ENCODE measurements around the gene BRD9.
"Not testable (repeated sequence)": the region's sequence is repeated elsewhere in the genome, so short reads cannot be mapped to it uniquely, and the experiment has no call there.

BRD9 gene

DNA sequence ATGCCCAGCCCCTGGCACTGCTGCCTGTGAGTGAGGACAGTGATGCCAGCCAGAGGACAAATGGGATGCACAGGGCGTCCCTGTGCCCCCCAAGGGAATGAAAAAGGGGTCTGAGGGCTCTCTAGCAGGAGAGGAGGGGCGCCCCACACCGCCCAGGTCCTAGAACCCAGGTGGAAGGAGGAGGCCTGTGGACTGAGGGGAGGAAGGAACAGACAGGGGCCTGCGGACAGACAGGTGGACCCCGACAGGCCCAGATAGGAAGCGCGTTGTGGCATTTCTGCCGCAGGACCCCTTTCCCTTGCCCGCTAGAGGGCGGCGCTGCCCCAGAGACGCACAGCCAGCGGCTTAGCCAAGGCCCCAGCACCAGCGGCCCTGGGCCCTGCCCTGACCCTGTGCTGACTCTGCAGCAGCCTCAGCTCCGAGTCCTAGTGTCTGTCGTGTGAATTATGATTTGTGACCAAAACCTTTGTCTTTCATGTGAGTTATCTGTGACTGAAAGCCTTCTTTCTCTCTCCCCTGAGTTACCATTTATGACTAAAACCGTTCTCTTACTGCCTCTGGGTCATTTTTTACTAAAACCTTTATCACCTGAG lies 30.8 kb upstream of the BRD9 start:
- H3K9me3 Mint-ChIP-seq, result no peaks in the 10 kb centered on the region
- peak; percentile 88 for DNase-seq
- peaks cover 50% of the 10 kb centered on the region for H3K27me3 Mint-ChIP-seq (ENCODE audit: low read depth, poor library complexity)
- TF ChIP-seq, protein P1, sequence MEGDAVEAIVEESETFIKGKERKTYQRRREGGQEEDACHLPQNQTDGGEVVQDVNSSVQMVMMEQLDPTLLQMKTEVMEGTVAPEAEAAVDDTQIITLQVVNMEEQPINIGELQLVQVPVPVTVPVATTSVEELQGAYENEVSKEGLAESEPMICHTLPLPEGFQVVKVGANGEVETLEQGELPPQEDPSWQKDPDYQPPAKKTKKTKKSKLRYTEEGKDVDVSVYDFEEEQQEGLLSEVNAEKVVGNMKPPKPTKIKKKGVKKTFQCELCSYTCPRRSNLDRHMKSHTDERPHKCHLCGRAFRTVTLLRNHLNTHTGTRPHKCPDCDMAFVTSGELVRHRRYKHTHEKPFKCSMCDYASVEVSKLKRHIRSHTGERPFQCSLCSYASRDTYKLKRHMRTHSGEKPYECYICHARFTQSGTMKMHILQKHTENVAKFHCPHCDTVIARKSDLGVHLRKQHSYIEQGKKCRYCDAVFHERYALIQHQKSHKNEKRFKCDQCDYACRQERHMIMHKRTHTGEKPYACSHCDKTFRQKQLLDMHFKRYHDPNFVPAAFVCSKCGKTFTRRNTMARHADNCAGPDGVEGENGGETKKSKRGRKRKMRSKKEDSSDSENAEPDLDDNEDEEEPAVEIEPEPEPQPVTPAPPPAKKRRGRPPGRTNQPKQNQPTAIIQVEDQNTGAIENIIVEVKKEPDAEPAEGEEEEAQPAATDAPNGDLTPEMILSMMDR (IDR thresholded peaks at IDR 0.05), result peak; percentile 96
- H3K36me3 Mint-ChIP-seq (ENCODE audit: low read depth), result peaks cover 13% of the 10 kb centered on the region
- peaks cover 8% of the 10 kb centered on the region for H3K4me1 Mint-ChIP-seq
- no peak overlapping the region for H3K4me3 Mint-ChIP-seq
- no peak overlapping the region for H3K27ac Mint-ChIP-seq

DNA sequence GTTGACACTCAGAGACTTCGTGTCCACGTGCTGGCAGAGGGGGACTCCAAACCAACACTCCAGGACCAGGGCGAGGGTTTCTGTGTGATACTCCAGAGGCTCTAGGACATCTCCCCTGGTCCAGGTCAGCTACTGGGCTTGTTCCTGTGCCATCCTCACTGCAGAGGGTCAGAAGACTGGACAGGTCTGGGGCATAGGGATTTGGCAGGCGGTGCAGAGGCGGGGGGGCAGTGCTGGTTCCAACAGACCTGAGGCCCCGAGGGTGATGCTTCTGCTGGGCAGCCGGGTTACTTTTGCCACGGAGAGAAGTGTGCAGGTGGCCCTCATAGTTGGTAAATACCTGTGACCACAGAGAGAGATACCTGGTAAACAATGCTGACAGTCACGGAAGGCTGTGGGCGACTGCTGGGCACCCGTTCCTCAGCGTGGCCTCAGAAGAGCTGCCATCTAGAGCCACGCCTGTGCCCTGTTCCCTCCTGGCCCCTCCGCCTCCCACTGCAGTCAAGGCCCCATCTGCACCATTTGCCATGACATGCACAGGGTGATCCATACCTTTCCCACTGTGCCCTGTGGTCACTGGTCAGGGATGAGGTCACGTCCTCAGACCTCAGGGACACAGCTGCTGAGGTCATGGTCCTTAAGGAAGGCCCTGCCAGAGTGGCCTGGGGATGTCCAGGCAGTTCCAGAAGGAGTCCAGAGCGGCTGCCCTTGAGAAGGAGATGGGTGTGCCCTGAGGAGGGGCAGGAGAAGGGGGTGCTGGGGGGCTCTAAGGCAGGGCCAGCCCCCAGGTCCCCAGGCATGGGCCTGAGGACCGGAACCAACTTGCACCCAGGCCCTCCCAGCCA lies 30.1 kb upstream of the BRD9 start:
- peaks cover 18% of the 10 kb centered on the region for H3K36me3 Mint-ChIP-seq (ENCODE audit: low read depth)
- DNase-seq, result no peak
- H3K4me3 Mint-ChIP-seq, result no peak overlapping the region
- H3K27me3 Mint-ChIP-seq (ENCODE audit: low read depth, poor library complexity), result peaks cover 44% of the 10 kb centered on the region
- H3K9me3 Mint-ChIP-seq, result no peaks in the 10 kb centered on the region
- peaks cover 8% of the 10 kb centered on the region for H3K4me1 Mint-ChIP-seq
- H3K27ac Mint-ChIP-seq, result no peak overlapping the region
- TF ChIP-seq, protein P1 (IDR thresholded peaks at IDR 0.05), result no peak

GRCh38 chr5:921456-922435 lies 29.1 kb upstream of the BRD9 start:
- DNase-seq, result no peak
- Mint-ChIP-seq H3K27me3 (ENCODE audit: low read depth, poor library complexity) (peaks cover 37% of the 10 kb centered on the region), H3K4me3 (no peak overlapping the region), H3K27ac (no peak overlapping the region), H3K9me3 (no peaks in the 10 kb centered on the region), H3K36me3 (ENCODE audit: low read depth) (peaks cover 18% of the 10 kb centered on the region), H3K4me1 (peaks cover 8% of the 10 kb centered on the region)
- TF ChIP-seq, protein P1 (IDR thresholded peaks at IDR 0.05), result no peak

DNA sequence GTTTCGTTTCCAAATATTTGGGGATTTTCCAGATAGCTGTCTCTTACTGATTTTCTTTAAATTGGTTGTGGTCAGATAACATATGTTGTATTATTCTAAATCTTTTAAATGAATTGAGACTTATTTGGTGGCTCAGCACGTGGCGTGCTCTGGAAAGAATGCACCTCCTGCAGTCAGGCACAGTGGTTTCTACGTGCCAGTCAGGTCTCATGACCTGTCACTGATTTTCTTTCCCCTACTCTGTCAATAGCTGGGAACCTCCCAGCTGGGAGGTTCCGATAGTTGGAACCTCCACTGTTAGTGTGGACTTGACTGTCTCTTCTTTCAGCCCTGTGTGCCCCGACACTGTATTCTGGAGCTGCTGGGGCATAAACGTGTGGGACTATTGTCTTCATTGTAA lies 27.7 kb upstream of the BRD9 start:
- H3K27me3 Mint-ChIP-seq (ENCODE audit: low read depth, poor library complexity), result peaks cover 23% of the 10 kb centered on the region
- no peak for DNase-seq
- no peaks in the 10 kb centered on the region for H3K9me3 Mint-ChIP-seq
- H3K4me1 Mint-ChIP-seq, result no peaks in the 10 kb centered on the region
- peaks cover 18% of the 10 kb centered on the region for H3K36me3 Mint-ChIP-seq (ENCODE audit: low read depth)
- H3K4me3 Mint-ChIP-seq, result no peak overlapping the region
- H3K27ac Mint-ChIP-seq, result no peak overlapping the region
- TF ChIP-seq, protein P1 (IDR thresholded peaks at IDR 0.05), result no peak

GRCh38 chr5:919356-920000 lies 26.9 kb upstream of the BRD9 start:
- Mint-ChIP-seq H3K27me3 (ENCODE audit: low read depth, poor library complexity) (peaks cover 15% of the 10 kb centered on the region), H3K9me3 (no peaks in the 10 kb centered on the region), H3K4me3 (no peak overlapping the region), H3K27ac (no peak overlapping the region), H3K4me1 (no peaks in the 10 kb centered on the region), H3K36me3 (ENCODE audit: low read depth) (peaks cover 23% of the 10 kb centered on the region)
- DNase-seq, result no peak
- TF ChIP-seq, protein P1 (IDR thresholded peaks at IDR 0.05), result no peak

GRCh38 chr5:918717-919116 lies 26.1 kb upstream of the BRD9 start:
- H3K9me3 Mint-ChIP-seq, DNase-seq, H3K4me1 Mint-ChIP-seq, H3K4me3 Mint-ChIP-seq, H3K27ac Mint-ChIP-seq: not testable (repeated sequence)
- Mint-ChIP-seq H3K27me3 (ENCODE audit: low read depth, poor library complexity) (peaks cover 12% of the 10 kb centered on the region), H3K36me3 (ENCODE audit: low read depth) (peaks cover 30% of the 10 kb centered on the region)
